ENCODE measurements around the gene ZNF385D.
"Not testable (repeated sequence)": the region's sequence is repeated elsewhere in the genome, so short reads cannot be mapped to it uniquely, and the experiment has no call there.

The ZNF385D gene

GRCh38 chr3:21393683-21394311 lies 357.2 kb downstream of the ZNF385D start:
- in situ Hi-C loops (cut with MboI; ENCODE audit: low sequenced_read_pairs) = no loop called here

- in situ Hi-C loops (cut with MboI; ENCODE audit: low sequenced_read_pairs) = no loop called here
Observed at GRCh38 chr3:21392526-21392925, 358.5 kb downstream of the ZNF385D start.

GRCh38 chr3:21390856-21391255 lies 360.2 kb downstream of the ZNF385D start:
- in situ Hi-C loops (cut with MboI; ENCODE audit: low sequenced_read_pairs) = no loop called here

DNA sequence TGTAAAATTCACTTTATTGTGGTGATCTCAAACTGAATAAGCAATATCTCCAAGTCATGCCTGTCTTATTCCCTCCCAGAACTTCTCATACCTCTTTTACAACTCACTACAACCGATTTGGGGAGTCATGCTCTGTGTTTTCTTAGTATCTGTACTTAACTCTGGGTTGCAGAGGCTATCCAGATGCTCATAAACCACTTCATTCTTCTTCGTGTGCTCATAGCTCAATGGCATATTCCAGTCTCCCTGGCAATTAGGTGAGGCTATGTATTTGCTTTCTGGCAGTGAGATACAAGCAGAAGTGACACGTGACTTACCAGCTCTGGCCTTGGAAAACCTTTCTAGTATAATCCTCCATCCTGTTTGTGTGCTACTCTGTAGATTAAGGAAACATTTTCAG lies 360.9 kb downstream of the ZNF385D start:
- in situ Hi-C loops (cut with MboI; ENCODE audit: low sequenced_read_pairs) = no loop called here

GRCh38 chr3:21387142-21387826 lies 363.7 kb downstream of the ZNF385D start:
- in situ Hi-C loops (cut with MboI; ENCODE audit: low sequenced_read_pairs) = not testable (repeated sequence)

DNA sequence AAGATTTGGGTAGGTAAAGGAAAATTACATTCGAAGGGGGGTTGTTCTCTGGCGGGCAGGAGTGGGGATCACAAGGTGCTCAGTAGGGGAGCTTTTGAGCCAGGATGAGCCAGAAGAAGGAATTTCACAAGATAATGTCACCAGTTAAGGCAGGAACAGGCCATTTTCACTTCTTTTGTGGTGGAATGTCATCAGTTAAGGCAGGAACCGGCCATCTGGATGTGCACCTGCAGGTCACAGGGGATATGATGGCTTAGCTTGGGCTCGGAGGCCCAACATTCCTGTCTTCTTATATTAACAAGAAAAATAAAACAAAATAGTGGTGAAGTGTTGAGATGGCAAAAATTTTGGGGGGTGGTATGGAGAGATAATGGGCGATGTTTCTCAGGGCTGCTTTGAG lies 373.0 kb downstream of the ZNF385D start:
- in situ Hi-C loops (cut with MboI; ENCODE audit: low sequenced_read_pairs) = not testable (repeated sequence)

DNA sequence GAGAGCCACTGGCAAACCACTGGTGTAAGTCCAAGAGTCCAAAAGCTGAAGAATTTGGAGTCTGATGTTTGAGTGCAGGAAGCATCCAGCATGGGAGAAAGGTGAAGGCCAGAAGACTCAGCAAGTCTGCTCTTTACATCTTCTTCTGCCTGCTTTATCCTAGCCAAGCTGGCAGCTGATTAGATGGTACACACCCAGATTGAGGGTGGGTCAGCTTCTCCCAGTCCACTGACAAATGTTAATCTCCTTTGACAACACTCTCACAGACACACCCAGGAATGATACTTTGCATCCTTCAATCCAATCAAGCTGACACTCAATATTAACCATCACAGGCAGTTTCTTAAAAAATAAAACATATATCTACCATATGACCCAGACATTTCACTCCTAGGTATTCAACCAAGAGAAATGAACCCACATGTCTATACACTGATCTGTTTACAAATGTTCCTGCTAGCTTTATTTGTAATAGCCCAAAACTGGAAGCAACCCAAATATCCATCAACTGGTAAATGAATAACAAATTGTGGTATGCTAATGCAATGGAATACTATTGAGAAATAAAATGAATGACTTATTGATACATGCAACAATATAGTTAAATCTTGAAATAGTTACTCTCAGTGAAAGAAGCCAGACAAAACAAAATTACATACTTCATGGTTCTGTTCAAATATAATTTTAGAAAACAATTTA lies 373.8 kb downstream of the ZNF385D start:
- in situ Hi-C loops (cut with MboI; ENCODE audit: low sequenced_read_pairs) = no loop called here

DNA sequence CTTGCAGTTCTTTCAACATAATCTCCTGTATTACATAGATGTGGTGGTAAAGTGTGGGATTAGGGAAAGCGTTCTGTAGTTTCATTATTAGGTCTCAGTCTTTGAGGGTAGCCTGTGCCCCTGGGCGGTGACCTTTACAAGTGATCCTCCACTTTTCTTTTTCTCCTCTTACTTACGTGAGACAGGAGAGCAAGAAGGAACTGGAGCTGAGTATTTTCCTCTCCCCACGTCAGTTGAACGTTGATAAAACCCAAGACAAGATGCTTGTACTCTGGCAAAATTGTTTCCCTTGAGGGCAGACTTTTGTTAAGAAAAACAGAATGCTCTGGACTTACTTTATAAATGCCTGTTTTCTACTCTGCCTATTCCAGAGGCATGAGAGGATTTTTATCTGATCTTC lies 378.7 kb downstream of the ZNF385D start:
- in situ Hi-C loops (cut with MboI; ENCODE audit: low sequenced_read_pairs) = no loop called here
